ENCODE results near the gene GPR183. TPM values are rescaled to one million over a fixed set of nuclear protein-coding genes. Genes with fewer than 3 reads are reported as not detected.

The GPR183 gene
- total RNA-seq, 1 donor from 2014 or later = 0.19 TPM

- no peaks in the 10 kb centered on the region for H3K9me3 Mint-ChIP-seq (ENCODE audit: unreplicated experiment)
- DNase-seq (ENCODE audit: extremely low spot score, unreplicated experiment) = no peak
- TF ChIP-seq CTCF (IDR thresholded peaks at IDR 0.05) = no peak
- peaks cover 57% of the 10 kb centered on the region for H3K36me3 Mint-ChIP-seq (ENCODE audit: unreplicated experiment)
- no peaks in the 10 kb centered on the region for H3K27me3 Mint-ChIP-seq (ENCODE audit: unreplicated experiment)
- no peak overlapping the region for H3K27ac Mint-ChIP-seq (ENCODE audit: unreplicated experiment)
- H3K4me3 Mint-ChIP-seq (ENCODE audit: unreplicated experiment) = no peak overlapping the region
- H3K4me1 Mint-ChIP-seq (ENCODE audit: unreplicated experiment) = no peaks in the 10 kb centered on the region
These were observed 37.5 kb upstream of the GPR183 start for GRCh38 chr13:99344610-99345208.

GRCh38 chr13:99342723-99343315 is 35.6 kb upstream of the GPR183 start:
- peaks cover 43% of the 10 kb centered on the region for H3K36me3 Mint-ChIP-seq (ENCODE audit: unreplicated experiment)
- no peaks in the 10 kb centered on the region for H3K4me1 Mint-ChIP-seq (ENCODE audit: unreplicated experiment)
- no peak for DNase-seq (ENCODE audit: extremely low spot score, unreplicated experiment)
- no peaks in the 10 kb centered on the region for H3K9me3 Mint-ChIP-seq (ENCODE audit: unreplicated experiment)
- no peak overlapping the region for H3K27ac Mint-ChIP-seq (ENCODE audit: unreplicated experiment)
- no peak for TF ChIP-seq CTCF (IDR thresholded peaks at IDR 0.05)
- no peak overlapping the region for H3K4me3 Mint-ChIP-seq (ENCODE audit: unreplicated experiment)
- H3K27me3 Mint-ChIP-seq (ENCODE audit: unreplicated experiment) = no peaks in the 10 kb centered on the region

GRCh38 chr13:99341969-99342722 is 34.9 kb upstream of the GPR183 start:
- TF ChIP-seq CTCF (IDR thresholded peaks at IDR 0.05) = no peak
- no peak overlapping the region for H3K27ac Mint-ChIP-seq (ENCODE audit: unreplicated experiment)
- peaks cover 43% of the 10 kb centered on the region for H3K36me3 Mint-ChIP-seq (ENCODE audit: unreplicated experiment)
- H3K4me3 Mint-ChIP-seq (ENCODE audit: unreplicated experiment) = no peak overlapping the region
- no peak for DNase-seq (ENCODE audit: extremely low spot score, unreplicated experiment)
- H3K9me3 Mint-ChIP-seq (ENCODE audit: unreplicated experiment) = no peaks in the 10 kb centered on the region
- no peaks in the 10 kb centered on the region for H3K27me3 Mint-ChIP-seq (ENCODE audit: unreplicated experiment)
- H3K4me1 Mint-ChIP-seq (ENCODE audit: unreplicated experiment) = no peaks in the 10 kb centered on the region

GRCh38 chr13:99340638-99341037 is 33.4 kb upstream of the GPR183 start:
- no peaks in the 10 kb centered on the region for H3K27me3 Mint-ChIP-seq (ENCODE audit: unreplicated experiment)
- H3K9me3 Mint-ChIP-seq (ENCODE audit: unreplicated experiment) = no peaks in the 10 kb centered on the region
- H3K27ac Mint-ChIP-seq (ENCODE audit: unreplicated experiment) = no peak overlapping the region
- no peak overlapping the region for H3K4me3 Mint-ChIP-seq (ENCODE audit: unreplicated experiment)
- TF ChIP-seq CTCF (IDR thresholded peaks at IDR 0.05) = no peak
- no peaks in the 10 kb centered on the region for H3K4me1 Mint-ChIP-seq (ENCODE audit: unreplicated experiment)
- H3K36me3 Mint-ChIP-seq (ENCODE audit: unreplicated experiment) = peaks cover 39% of the 10 kb centered on the region
- DNase-seq (ENCODE audit: extremely low spot score, unreplicated experiment) = no peak

- no peak for DNase-seq (ENCODE audit: extremely low spot score, unreplicated experiment)
- no peak overlapping the region for H3K4me3 Mint-ChIP-seq (ENCODE audit: unreplicated experiment)
- no peaks in the 10 kb centered on the region for H3K9me3 Mint-ChIP-seq (ENCODE audit: unreplicated experiment)
- H3K27ac Mint-ChIP-seq (ENCODE audit: unreplicated experiment) = no peak overlapping the region
- no peaks in the 10 kb centered on the region for H3K27me3 Mint-ChIP-seq (ENCODE audit: unreplicated experiment)
- H3K4me1 Mint-ChIP-seq (ENCODE audit: unreplicated experiment) = no peaks in the 10 kb centered on the region
- no peak for TF ChIP-seq CTCF (IDR thresholded peaks at IDR 0.05)
- peaks cover 37% of the 10 kb centered on the region for H3K36me3 Mint-ChIP-seq (ENCODE audit: unreplicated experiment)
These were observed 32.7 kb upstream of the GPR183 start for GRCh38 chr13:99339736-99340397.
